HG02870 (cell line): ENCODE data around the gene GNRHR.
"Not testable (repeated sequence)": the region's sequence is repeated elsewhere in the genome, so short reads cannot be mapped to it uniquely, and the experiment has no call there.

Experiments
- ATAC-seq: cut with Tn5 transposase; IDR thresholded peaks from one replicate; pipeline ENCODE4 v1.9.1; 2021; ENCODE audit warnings: mild to moderate bottlenecking, moderate library complexity; ENCODE audit not compliant: unreplicated experiment

GNRHR gene

GRCh38 chr4:67754288-67754687 lies at the start of gene GNRHR:
TSS of gene GNRHR (minus strand) at chr4:67754388. CDS start at chr4:67754335, 53 bp downstream.
- no peak for ATAC-seq

- no peak for ATAC-seq
Measured at GRCh38 chr4:67796810-67797209, 42.6 kb upstream of the GNRHR start.

GRCh38 chr4:67790721-67791120 lies 36.5 kb upstream of the GNRHR start:
- ATAC-seq = no peak

- no peak for ATAC-seq
Measured at GRCh38 chr4:67787311-67787710, 33.1 kb upstream of the GNRHR start.

- peak; percentile 77 for ATAC-seq
Measured at GRCh38 chr4:67785528-67785927, 31.3 kb upstream of the GNRHR start.

GRCh38 chr4:67779631-67780030 lies 25.4 kb upstream of the GNRHR start:
- ATAC-seq = no peak

GRCh38 chr4:67776746-67777145 lies 22.6 kb upstream of the GNRHR start:
- no peak for ATAC-seq

- ATAC-seq = no peak
Measured at GRCh38 chr4:67770422-67770821, 16.2 kb upstream of the GNRHR start.

GRCh38 chr4:67765928-67766327 lies 11.7 kb upstream of the GNRHR start:
- no peak for ATAC-seq

- ATAC-seq = no peak
Measured at GRCh38 chr4:67765401-67765800, 11.2 kb upstream of the GNRHR start.

- no peak for ATAC-seq
Measured at GRCh38 chr4:67764183-67764582, 10.0 kb upstream of the GNRHR start.

- peak; percentile 100 for ATAC-seq
Measured at GRCh38 chr4:67762086-67762485, 7.9 kb upstream of the GNRHR start.

GRCh38 chr4:67756991-67757390 lies 2.8 kb upstream of the GNRHR start:
- ATAC-seq = not testable (repeated sequence)

GRCh38 chr4:67755974-67756373 lies 1.8 kb upstream of the GNRHR start:
- no peak for ATAC-seq

GRCh38 chr4:67751260-67751659 lies 2.9 kb downstream of the GNRHR start:
- no peak for ATAC-seq

GRCh38 chr4:67750691-67751090 lies 3.5 kb downstream of the GNRHR start:
- ATAC-seq = no peak

GRCh38 chr4:67749286-67749685 lies 4.9 kb downstream of the GNRHR start:
- no peak for ATAC-seq

GRCh38 chr4:67746797-67747495 lies 7.2 kb downstream of the GNRHR start:
- ATAC-seq = no peak

GRCh38 chr4:67744561-67745283 lies 9.5 kb downstream of the GNRHR start:
- no peak for ATAC-seq

GRCh38 chr4:67743194-67743593 lies 11.0 kb downstream of the GNRHR start:
- ATAC-seq = no peak

GRCh38 chr4:67736262-67736661 lies 17.9 kb downstream of the GNRHR start:
- no peak for ATAC-seq

- no peak for ATAC-seq
Measured at GRCh38 chr4:67735325-67735724, 18.9 kb downstream of the GNRHR start.
